ENCODE results near the gene DR1.

Gene DR1

DNA sequence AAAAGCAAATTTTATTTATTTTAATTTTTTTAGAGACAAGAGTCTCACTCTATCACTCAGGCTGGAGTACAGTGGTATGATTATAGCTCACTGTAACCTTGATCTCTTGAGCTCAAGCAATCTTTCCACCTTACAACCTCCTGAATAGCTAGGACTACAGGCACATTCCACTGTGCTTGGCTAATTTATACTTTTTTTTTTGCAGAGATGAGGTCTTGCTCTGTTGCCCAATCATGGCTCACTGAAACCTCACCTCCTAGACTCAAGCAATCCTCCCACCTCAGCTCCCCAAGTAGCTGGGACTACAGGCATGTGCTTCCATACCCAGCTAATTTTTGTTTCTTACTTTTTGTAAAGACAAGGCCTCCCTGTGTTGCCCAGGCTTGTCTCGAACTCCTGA is 49.5 kb downstream of the DR1 start:
- no peak for DNase-seq

DNA sequence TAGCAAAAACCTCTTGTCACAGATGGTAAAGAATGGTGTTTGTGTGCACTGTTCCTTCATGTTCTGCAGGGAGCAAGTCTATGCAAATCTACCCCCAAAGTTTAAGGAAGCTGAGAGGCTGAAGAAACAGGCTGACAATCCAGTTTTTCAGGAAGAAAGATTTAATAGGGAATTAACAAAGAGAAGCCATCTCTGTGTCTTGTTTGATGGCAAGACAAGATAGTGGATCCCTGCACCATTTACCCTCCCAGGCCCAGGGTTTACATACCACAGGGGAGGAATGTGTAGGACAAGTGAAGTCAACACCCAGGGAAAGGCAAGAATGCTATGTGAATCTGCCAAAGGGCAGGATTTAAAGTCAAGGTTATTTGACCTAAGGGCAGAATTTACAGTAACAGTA is 54.1 kb downstream of the DR1 start:
- no peak for DNase-seq

DNA sequence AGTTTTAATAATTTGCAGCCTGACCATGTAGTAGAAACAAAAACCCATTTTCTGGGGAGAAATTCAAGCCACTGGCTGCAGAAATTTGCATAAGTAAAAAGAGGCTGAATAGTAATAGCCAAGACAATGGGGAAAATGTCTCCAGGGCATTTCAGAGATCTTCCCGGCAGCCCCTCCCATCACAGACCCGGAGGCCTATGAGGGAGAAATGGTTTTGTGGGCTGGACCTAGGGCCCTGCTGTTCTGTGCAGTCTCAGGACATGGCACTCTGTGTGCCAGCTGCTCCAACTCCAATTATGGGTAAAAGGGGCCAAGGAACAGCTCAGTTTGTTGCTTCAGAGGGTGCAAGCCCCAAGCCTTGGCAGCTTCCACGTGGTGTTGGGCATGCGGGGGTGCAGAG is 62.5 kb downstream of the DR1 start:
- no peak for DNase-seq

DNA sequence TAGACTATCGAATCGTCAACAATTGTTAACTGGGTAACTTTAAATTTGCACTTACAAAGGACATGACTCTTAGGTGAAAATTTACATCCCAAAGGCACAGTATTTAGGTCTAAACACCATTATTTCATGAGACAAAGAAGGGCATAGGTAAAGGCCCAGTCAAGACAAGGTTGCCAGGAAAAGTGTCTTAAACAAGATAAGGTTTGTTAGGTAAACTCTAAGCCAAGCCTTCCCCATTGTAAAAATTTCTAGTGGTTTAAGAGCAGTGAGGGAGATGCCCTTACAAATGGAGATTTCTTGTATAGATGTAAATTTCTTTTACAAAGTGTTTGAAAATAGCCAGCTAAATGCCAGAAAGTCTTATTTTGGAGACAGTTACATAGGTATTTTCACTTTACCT is 65.3 kb downstream of the DR1 start:
- DNase-seq, result no peak

DNA sequence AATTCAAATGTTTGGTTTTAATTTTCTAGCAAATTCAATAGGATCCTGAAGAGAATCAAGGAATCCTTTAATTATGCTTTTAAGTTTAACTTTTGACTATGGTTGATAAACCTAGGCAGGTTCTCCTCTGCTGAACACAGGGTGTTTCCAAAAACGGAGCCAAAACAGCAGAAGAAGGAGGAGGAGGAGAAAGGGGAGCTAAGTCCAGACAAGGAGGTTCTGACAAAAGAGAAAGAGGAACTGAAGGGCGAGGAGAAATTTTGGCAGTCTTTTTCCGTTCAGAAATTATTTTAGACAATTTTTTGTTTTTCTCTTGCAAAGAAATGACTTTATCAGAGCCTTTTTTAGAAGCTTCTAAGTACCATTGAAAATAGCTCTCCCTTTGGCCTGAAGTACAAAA is 69.0 kb downstream of the DR1 start:
- no peak for DNase-seq

DNA sequence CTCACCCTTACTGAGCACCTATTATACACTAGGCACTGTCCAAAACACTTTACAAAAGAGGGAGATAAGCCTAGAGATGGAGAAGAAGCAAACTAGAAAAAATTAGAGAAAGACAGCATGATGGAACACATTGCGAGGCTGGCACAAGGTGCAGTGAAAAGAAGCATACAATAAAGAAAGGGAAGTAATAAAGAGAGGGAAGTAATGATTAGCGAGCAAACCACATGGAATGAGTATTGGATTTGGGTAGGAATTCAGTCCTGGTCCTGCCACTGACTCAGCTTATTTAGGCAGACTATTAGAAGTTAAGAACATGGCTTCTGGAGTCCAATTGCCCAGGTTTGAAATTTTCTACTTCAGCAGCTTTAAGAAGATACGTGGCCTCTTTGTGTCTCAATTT is 69.6 kb downstream of the DR1 start:
- no peak for DNase-seq

DNA sequence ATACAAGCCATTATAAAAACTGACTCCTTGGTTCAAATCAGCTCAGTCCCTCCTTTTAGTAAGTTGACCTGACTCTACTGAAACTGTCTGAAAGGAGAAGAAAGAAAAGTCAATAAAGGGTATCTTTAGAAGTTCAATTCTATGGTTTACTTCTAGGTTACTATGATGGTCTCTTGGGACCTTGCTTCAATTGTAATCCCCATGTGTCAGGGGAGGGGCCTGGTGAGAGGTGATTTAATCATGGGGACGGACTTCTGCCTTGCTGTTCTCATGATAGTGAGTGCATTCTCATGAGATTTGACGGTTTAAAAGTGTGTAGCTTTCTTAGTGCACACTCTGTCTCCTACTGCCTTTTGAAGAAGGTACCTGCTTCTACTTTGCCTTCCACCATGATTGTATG is 70.5 kb downstream of the DR1 start:
- DNase-seq, result no peak
